ENCODE results near the gene FAM25A.
A peak's percentile ranks its signal among the peaks of the same experiment; 100 is the strongest.
"Not testable (repeated sequence)": the region's sequence is repeated elsewhere in the genome, so short reads cannot be mapped to it uniquely, and the experiment has no call there.

Gene FAM25A

GRCh38 chr10:87014986-87015716, 4.9 kb upstream of the FAM25A start:
- DNase-seq: not testable (repeated sequence)

GRCh38 chr10:87018127-87018526, 2.0 kb upstream of the FAM25A start:
- not testable (repeated sequence) for DNase-seq

- not testable (repeated sequence) for DNase-seq
These were observed 1.0 kb upstream of the FAM25A start for GRCh38 chr10:87019066-87019465.

GRCh38 chr10:87019504-87019903, 590 bp upstream of the FAM25A start:
- DNase-seq: not testable (repeated sequence)

- DNase-seq: not testable (repeated sequence)
These were observed 5.3 kb downstream of the FAM25A start for GRCh38 chr10:87025285-87025958.

GRCh38 chr10:87026747-87027508, 6.8 kb downstream of the FAM25A start:
- not testable (repeated sequence) for DNase-seq

- not testable (repeated sequence) for DNase-seq
These were observed 10.3 kb downstream of the FAM25A start for GRCh38 chr10:87030419-87030818.

GRCh38 chr10:87030912-87031635, 11.0 kb downstream of the FAM25A start:
- no peak for DNase-seq

- no peak for DNase-seq
These were observed 16.5 kb downstream of the FAM25A start for GRCh38 chr10:87036623-87037022.

GRCh38 chr10:87038286-87038717, 18.2 kb downstream of the FAM25A start:
- DNase-seq: no peak

GRCh38 chr10:87038786-87039185, 18.7 kb downstream of the FAM25A start:
- DNase-seq: no peak

GRCh38 chr10:87043579-87043978, 23.5 kb downstream of the FAM25A start:
- DNase-seq: not testable (repeated sequence)

- no peak for DNase-seq
These were observed 25.4 kb downstream of the FAM25A start for GRCh38 chr10:87045434-87045938.

GRCh38 chr10:87053111-87053510, 33.0 kb downstream of the FAM25A start:
- DNase-seq: peak; percentile 51

GRCh38 chr10:87053577-87054181, 33.6 kb downstream of the FAM25A start:
- no peak for DNase-seq

- DNase-seq: no peak
These were observed 34.5 kb downstream of the FAM25A start for GRCh38 chr10:87054373-87055295.

GRCh38 chr10:87058171-87058570, 38.1 kb downstream of the FAM25A start:
- DNase-seq: no peak

GRCh38 chr10:87059401-87059800, 39.3 kb downstream of the FAM25A start:
- DNase-seq: no peak

GRCh38 chr10:87060280-87060928, 40.3 kb downstream of the FAM25A start:
- DNase-seq: no peak

GRCh38 chr10:87064651-87065050, 44.6 kb downstream of the FAM25A start:
- no peak for DNase-seq

Measured in femur (tissue), 1 donor.